NCI-H1092 (cell line): ENCODE data around the gene GOPC.
A peak's percentile ranks its signal among the peaks of the same experiment; 100 is the strongest.
"Not testable (repeated sequence)": the region's sequence is repeated elsewhere in the genome, so short reads cannot be mapped to it uniquely, and the experiment has no call there.

ENCODE experiments used
- DNase-seq: peaks from one replicate; lab custom pipeline; 2025; lab: John Stamatoyannopoulos, UW

The GOPC gene

DNA sequence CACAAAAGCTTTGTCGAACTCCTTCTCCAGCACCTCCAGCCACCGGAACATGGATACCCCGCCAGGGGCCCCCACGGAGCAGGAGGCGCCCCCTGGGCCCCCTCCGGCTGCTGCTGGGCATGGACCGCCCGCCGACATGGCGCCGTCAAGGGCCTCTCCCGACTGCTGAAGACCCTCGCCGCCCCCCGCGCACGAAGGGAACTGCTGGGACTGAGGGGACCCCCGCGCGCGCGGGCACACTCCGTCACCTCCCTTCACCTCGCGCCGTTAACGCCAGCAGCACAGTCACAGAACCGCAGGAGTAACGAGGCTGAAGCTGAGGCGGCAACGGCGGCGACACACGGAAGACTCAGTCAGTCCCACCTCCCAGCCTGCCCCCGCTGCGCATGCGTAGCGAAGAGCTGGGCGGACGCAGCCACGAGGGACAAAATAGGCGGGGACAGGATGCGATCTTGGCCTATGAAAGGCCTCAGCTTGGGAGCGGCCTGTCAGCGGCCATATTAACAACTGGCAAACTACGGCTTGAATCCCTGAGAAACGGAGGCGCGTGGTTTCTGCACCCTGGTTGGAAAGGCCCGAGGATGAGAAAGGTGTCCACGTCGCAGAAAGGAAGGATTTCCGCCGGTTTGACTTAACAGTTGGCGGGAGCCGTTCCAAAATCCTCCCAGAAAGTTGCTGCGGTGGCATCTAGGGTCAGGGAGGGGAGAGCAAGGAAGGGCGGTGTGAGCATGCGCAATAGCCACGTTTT, at the start of gene GOPC:
TSS of gene GOPC (minus strand) at position 361 of the 748 bp plus-strand sequence. CDS start at position 138, 223 bp downstream.
- peak; percentile 92 for DNase-seq

DNA sequence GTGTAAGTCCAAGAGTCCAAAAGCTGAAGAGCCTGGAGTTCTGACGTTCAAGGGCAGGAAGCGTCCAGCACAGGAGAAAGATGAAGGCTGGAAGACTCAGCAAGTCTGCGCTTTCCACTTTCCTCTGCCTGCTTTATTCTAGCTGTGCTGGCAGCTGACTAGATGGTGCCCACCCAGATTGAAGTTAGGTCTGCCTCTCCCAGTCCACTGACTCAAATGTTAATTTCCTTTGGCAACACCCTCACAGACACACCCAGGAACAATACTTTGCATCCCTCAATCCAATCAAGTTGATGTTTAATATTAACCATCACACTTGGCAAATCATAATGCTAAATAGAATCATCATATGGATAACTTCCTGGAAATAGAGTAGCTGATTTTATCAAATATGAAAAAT, 49.7 kb upstream of the GOPC start:
- DNase-seq, result not testable (repeated sequence)

DNA sequence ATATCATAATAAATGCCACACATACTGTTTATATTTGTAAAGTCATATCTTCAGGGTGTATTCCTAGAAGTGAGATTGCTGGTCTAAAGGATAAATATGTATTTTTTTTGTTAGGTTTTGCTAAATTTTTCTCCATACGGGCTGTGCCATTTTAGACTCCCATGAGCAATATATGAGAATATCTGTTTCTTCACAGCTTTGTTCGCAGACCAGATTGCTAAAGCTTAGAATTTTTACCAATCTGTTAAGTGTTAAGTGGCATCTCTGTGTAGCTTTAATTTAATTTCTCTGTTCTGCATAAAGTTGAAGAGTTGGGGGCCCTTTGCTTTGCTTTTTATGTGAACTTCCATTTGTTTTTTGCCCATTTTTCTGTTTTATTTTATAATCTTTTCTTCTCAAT, 40.7 kb upstream of the GOPC start:
- DNase-seq, result no peak

GRCh38 chr6:117637770-117638169, 35.5 kb upstream of the GOPC start:
- DNase-seq, result no peak

DNA sequence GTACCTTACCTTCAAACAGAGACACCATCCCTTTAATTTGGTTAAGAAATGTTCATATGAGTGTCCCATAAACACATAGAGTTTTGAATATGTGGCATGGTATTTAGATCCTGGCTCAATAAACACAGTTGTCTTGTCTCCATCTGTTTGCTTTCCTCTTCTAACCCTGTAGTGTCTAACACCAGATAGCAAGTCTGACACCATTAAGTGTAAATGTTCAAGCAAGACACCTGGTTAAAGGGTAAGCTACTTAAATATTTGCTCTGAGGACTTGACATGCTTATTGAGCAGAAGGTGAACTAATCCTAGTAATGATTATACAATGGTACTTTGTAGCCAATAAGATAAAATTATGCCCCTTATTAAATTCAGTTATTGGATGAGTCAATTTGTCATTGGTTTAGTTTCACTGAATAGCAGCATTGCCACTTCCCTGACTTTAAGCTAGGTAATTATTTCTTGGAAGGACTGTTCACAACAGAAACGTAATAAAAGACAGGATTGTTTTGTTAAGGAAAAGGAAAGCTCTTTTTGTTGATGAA, 26.9 kb upstream of the GOPC start:
- no peak for DNase-seq

DNA sequence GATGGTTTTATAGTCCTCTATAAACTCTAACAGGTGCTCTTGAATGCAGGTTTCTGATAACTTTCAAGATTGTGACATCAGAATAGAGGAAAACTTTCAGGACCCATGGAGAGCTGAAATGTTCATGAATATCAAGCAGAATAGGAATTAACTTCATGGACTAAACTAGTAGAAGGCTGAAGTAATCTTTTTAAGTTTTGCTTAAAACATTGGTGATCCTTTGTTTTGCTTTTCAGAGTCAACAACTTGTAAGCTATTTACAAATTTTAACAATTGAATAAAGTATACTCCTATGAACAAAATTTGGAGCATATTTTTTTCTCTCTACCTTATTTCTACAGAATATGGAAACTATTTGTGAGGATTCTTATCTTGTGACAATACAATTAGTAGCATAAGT, 25.2 kb upstream of the GOPC start:
- no peak for DNase-seq

- no peak for DNase-seq
These were observed 22.7 kb upstream of the GOPC start for GRCh38 chr6:117624869-117625481.

DNA sequence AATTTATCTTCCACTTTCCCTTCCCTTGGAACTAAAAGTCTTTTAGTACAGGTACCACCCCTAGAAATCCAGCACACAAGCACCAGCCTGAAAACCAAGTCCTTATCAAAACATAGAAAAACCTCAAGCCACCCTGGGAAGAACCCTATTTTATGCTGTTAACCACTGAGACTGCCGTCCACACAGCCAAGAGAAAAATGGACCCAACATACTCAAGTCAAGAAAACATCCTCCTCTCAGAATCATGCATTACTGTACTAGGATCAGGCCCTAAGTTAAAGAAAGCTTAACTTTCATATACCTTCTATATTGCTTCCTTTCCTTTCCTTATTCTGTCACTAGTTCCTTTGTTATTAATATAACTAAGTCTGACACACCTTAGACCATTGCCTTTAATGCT, 16.9 kb upstream of the GOPC start:
- no peak for DNase-seq

DNA sequence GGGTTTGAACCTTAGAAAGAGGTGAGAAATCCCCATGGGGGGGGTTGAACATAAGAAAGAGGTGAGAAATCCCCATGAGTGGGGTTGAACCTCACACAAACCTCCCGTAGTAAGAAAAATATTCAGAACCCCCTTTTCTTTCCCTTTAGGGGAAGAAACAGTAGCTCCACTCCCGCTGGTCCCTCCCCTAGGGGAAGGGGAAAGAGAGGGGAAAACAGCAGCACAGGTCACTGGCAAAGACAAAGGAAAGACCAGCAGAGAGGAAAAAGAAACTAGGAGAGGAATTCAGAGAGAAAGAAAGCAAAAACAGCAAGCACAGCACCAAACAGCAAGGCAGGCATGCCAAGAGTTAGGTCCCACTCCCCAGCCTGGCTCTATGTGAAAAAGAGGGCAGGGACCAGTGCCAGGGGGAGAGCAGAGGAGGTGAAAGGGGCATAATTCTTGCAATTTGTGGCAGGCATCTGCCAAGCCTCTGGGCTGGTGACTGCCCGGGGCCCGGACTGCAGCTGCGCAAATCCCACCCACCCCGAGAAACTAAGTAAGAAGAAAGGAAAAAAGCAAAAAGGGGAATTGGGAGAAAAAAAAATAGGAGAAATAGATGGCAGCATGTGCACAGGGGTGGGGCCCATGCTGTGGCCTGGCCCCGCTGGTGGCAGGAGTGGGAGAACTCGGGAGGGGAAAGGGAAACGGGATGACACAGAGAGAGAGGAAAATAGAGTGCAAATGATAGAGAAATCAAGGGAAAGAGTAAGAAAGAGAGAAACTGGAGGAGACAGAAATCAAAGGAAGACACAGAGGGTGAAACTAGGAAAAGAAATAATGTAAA, 15.1 kb upstream of the GOPC start:
- DNase-seq, result no peak

DNA sequence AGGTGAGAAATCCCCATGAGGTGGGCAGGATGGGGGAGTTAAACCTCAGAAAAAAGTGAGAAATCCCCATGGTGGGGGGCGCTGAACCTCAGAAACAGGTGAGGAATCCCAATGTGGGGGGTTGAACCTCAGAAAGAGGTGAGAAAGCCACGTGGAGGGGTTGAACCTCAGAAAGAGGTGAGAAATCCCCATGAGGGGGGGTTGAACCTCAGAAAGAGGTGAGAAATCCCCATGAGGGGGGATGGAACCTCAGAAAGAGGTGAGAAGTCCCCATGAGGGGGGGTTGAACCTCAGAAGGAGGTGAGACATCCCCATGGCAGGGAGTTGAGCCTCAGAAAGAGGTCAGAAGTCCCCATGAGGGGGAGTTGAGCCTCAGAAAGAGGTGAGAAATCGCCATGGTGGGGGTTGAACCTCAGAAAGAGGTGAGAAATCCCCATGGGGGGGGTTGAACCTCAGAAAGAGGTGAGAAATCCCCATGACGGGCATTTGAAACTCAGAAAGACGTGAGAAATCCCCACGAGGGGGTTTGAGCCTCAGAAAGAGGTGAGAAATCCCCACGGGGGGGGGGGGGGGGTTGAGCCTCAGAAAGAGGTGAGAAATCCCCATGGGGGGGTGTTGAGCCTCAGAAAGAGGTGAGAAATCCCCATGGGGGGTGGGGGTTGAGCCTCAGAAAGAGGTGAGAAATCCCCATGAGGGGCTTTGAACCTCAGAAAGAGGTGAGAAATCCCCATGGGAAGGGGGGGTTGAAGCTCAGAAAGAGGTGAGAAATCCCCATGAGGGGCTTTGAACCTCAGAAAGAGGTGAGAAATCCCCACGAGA, 14.3 kb upstream of the GOPC start:
- no peak for DNase-seq

DNA sequence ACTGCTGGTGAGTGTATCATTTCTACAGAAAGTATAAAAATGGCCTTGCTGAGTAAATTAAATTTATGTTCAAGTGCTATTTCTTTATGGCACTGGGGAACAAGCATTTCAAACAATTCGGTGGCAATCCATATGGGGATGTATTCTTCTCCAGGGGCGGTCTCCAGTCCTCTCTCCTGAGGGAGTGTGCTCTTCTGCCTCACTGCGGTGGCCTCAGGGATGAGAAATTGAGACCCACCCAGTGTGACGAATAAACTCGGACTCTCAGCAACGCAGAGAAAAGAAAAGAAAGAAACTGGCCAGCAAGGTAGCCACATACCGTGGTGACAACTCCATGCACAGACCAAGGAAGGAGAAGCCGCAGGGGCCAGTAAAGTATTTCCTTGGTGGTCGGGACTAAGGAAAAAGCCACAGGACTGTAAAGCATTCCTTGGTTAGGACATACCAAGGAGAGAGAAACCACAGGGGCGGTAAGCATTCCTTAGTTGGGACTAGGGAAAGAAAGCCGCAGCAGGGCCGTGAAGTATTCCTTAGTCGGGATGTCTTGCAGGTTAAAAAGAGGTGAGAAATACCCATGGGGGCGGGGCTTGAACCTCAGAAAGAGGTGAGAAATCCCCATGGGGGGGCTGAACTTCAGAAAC, 13.6 kb upstream of the GOPC start:
- no peak for DNase-seq

GRCh38 chr6:117613920-117614560, 11.7 kb upstream of the GOPC start:
- no peak for DNase-seq

GRCh38 chr6:117607511-117607910, 5.2 kb upstream of the GOPC start:
- DNase-seq, result no peak

GRCh38 chr6:117605169-117605826, 3.0 kb upstream of the GOPC start:
- DNase-seq, result peak; percentile 35

DNA sequence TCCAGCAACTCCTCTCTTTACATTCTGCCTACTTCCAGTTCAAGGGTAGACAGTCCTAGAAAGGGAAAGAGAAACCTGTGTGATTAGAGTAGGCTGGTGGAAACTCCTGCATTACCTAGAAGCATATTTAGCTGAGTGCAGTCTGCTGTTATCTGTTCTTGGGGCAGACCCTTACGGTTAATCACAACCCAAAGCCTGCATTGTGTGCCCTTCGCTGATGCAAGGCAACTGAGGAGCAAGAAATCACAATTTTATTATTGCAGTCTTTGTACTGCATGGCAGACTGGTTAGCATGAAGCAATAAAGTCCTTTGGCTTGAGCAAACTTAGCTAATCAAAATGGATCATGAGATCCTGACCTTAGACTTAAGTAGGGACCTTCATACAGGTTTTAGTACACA, 1.5 kb upstream of the GOPC start:
- DNase-seq, result no peak

DNA sequence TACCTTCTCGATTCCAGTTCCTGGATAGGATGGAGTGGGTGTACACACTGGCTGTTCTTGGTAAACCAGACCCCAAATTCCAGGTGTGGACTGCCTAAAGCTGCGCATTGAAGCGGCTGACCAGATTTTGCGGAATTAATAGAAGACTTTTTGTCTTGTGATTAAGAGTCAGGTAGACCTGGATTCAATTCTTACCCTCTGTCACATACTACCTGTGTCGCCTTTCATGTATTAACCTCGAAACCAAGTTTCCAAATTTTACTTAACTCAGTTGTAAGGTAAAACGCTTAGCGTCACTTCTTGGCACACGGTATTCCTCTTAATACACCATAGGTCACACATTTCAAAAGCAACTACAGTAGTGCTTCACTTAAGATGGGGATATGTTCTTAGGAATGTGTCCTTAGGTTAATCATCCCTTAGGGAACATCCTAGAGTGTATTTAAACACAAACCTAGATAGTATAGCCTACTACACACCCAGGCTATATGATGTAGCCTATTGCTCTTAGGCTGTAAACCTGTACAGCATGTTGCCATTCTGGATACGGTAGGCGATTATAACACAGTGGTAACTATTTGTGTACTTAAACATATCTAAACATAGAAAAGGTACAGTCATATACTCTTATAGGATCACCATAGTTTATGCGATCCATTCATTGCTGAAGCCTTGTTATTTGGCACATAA, 733 bp upstream of the GOPC start:
- DNase-seq, result no peak

DNA sequence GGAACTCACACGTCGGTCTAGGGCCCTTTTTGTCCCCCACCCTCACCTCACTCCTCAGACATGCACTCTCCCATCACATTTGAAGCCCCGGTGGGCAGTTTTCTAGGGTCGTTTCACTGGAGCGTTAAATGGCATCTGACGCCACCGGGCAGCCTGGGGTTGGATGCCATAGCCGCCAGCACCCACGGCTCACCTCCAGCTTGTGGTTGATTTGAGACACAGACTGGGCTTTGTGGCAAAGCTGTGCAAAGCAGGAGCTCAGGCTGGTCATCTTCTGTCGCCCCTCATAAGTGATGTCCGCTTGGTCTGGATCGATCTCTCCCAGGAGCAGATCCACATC, 530 bp downstream of the GOPC start:
- no peak for DNase-seq

- no peak for DNase-seq
These were observed 2.1 kb downstream of the GOPC start for GRCh38 chr6:117600008-117600743.

- DNase-seq, result no peak
These were observed 4.6 kb downstream of the GOPC start for GRCh38 chr6:117597755-117598154.
